ENCODE results near the gene YARS1.

GRCh38 chr1:32743380-32744070 lies 73.6 kb downstream of the YARS1 start:
- TF ChIP-seq POLR2A (IDR thresholded peaks at IDR 0.05): no peak
- no peak for TF ChIP-seq CTCF (IDR thresholded peaks at IDR 0.05)
- TF ChIP-seq EP300 (IDR thresholded peaks at IDR 0.05): no peak
- TF ChIP-seq POLR2AphosphoS5 (IDR thresholded peaks at IDR 0.05): peak; percentile 28
